ENCODE results near the gene TLX1.
"Not testable (repeated sequence)": the region's sequence is repeated elsewhere in the genome, so short reads cannot be mapped to it uniquely, and the experiment has no call there.

Gene TLX1

DNA sequence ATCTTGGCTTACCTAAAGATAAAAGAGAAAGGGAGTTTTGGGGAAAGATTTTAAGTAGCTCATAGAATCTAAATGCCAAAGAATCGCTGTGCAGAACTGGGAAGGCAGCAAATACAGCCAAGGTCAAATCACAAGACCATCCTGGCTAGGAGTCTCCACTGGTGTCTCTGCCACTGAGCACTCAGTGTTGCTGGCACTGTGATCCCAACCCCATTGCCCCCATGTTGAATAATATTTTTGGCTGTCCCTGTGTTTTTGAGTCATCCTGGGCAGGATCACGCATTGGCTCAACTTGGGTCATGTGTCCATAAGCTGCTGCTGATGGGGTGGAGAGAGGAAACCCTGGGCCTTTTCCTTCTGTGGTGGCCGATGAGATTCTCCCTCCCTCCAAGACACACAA, 21.2 kb downstream of the TLX1 start:
- DNase-seq (ENCODE audit: low spot score), result no peak

DNA sequence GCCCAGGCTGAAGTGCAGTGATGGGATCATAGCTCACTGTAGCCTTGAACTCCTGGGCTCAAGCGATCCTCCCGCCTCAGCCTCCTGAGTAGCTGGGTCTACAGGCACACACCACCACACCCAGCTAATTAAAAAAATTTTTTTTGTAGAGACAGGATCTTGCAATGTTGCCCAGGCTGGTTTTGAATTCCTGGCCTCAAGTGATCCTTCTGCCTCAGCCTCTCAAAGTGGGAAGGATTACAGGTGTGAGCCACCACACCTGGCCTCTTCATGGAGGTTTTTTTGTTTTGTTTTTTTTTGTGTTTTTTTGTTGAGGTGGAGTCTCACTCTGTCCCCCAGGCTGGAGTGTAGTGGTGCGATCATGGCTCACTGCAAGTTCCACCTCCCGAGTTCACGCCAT, 23.4 kb downstream of the TLX1 start:
- DNase-seq (ENCODE audit: low spot score), result not testable (repeated sequence)

DNA sequence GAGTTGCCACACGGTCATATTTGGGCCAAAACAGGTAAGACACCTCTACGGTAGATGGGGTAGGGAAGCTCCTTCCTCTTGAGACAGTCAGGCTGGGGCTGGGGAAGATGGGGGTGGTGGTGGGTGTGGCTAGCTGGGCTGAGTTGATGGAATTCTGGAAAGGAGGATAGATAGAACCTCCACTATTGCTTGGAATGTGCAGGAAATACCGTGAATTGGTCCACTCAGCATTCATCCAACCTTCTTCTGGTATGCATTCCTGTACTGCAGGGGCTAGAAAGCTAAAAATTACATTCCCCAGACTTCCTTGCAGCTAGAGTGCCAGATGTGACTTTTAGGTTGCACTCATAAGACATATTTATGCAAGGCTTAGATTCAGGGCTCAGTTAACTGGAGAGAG, 24.8 kb downstream of the TLX1 start:
- DNase-seq (ENCODE audit: low spot score), result no peak

DNA sequence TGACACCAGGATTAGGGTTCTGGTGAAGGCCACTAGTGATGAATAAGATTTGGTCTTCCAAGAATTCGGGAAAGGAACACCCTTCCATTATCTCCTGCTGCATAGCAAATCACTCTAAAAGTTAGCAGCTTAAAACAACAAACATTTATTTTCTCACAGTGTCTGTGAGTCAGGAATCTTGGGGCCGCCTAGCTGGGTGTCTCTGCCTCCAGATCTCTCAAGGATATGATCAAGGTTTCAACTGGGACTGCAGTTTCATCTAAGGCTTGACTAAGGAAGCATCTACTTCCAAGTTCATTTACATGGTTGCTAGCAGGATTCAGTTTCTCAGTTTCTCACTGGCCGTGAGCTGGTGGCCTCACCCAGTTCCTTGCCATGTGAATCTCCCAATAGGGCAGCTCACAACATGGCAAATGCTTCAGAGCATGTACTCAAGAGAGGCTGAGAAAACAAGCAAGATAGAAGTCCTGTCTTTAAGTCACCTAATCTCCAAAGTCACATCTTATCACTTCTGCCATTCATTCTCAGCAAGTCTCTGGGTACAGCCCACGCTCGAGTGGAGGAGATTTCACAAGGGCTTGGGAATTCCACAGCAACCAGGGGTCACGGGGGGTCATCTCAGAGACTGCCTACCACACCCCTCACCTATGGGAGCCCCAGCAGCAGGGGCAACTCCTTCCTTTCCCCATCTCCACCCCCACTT, 26.8 kb downstream of the TLX1 start:
- DNase-seq (ENCODE audit: low spot score), result no peak

DNA sequence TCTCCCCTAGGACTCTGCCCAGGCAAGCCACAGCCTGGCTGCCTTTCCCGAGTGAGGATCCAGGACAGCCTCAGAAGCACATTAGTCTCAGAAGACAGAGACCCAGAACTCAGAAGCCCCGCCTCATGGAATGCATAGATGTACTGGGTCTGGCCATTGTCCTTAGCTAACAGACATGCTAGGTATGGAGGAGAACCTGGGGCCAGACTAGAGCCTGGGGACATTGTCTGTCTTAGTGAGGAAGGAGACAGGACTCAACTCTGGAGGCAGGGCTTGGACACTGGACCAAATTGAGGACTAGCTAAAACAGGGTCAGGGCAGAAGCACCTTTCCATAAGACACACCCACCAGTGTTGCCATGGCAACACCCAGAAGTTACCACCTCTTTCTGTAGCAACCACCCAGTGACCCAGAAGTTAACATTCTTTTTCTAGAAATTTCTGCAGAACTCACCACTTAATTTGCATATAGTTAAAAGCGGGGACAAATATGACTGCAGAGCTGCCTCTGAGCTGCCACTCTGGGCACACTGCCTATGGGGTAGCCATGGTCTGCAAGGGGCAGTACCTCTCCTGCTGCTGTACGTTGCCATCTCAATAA, 27.5 kb downstream of the TLX1 start:
- no peak for DNase-seq (ENCODE audit: low spot score)

DNA sequence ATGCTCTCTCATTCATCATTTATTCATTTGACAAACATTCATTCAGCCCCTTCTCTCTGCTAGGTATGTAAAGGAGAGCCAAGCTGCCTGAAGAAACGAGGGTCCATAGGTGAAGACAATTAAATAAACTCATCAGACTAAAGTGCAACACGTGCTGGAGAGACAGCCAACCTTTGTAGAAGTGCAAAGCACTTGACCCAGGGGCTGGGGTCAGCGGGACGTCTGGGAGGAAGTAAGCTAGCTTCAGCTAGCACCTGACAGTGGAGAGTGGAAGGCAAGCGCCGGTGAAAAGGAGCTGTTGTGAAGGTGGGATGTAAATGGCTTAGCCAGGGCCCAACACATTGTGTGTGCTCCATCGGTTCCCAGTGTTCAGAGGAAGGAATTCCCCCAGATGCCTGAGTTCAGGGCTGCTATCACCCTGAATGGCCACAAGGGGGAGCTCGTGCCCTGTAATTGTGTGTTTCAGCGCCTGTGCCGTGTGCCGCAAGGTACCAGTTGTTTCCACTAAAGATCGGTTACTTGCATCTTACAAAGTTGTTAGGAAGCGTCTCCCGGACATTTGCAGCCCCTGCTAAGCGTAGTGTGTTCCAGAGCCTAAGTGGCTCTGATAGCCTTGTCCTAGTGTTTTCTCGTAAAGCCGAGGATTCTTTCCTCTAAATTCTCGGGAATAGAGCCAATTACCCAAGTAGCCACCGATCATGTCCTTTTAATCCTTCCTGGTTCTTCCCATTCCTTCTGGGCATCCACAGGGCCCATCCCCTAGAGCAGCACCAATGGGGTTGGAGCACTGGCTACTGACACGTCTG, 30.6 kb downstream of the TLX1 start:
- DNase-seq (ENCODE audit: low spot score), result peak; percentile 74

DNA sequence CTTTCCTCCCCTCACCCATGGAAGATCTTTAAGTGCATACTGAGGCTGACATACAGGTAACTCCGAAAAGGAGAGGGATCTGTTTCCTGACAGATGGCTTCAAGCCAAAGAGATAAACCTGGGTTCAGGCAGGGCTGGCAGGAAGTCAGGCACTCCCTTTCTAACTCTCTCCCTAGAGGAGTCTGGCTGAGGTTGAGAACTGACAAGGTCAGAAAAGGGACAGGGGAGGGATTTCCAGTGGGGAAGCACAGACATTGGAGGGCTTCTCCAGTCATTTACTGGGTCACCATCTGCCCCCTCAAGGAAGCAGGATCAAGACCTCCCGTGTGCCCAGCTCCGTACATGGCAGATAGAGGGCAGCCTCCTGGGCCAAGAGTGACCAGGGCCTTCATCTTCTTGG, 31.6 kb downstream of the TLX1 start:
- DNase-seq (ENCODE audit: low spot score), result no peak

DNA sequence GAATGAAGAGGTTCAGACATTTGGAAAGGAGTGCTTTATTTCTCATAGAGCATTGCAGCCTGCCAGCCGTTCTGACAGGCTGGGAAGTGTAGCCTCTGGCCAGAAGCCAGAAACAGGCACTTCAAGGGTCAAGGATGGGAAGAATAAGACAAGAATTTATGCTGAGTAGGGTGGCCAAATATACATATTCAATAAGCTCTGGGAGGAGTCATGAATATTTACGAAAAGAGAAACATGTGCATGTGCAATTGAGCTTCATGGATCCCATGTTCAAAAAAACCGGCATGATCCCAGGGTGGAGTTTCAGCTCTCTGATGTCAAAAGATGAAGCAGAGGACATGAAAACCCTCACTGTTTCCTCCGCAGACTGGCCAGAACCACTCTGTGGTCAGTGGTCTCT, 32.9 kb downstream of the TLX1 start:
- DNase-seq (ENCODE audit: low spot score), result no peak

DNA sequence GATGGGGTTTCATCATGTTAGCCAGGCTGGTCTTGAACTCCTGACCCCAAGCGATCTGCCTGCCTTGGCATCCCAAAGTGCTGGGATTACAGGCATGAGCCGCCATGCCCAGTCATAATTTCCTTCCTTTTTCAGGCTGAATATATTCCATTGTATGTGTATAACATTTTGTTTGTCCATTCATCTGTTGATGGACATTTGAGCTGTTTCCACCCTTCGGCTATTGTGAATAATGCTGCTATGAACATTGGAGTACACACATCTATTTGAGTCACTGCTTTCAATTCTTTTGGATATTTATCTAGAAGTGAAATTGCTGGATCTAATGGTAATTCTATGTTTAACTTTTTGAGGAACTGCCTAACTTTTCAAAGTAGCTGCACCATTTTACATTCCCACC, 34.6 kb downstream of the TLX1 start:
- DNase-seq (ENCODE audit: low spot score), result no peak

DNA sequence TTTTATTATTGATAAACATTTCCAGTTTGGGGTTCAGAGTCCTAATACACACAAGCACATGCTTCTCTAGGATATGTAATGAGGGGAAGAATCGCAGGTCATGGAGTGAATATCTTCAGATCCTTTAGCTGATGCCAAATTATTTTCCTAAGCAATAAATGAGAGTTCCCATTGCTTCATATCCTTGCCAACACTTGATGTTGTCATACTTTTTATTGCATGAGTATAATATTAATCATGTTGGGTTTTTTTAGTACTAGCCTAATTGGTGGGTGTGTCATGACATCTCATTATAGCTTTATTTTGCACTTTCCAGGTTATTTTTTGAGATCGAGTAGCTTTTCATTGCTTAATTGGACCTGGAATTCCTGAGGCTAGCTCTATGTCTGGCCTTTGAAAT, 35.3 kb downstream of the TLX1 start:
- DNase-seq (ENCODE audit: low spot score), result no peak

DNA sequence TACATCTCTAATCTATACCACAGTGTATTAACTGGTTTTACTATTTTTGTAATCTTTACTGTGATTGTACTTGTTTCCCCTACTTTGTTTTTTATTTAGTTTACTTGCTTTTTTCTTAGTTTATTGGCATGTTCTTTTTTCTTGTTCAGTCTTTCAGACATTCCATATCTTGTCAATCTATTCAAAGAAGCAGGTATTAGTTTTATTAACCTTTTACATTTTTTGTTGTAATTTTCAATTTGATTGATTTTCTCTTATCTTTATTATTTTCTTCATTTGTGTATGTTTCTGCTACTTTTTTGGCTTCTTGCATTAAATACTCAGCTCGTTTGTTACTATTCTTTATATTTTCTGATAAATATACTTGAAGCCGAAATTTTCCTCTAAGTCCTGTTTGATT, 41.6 kb downstream of the TLX1 start:
- DNase-seq (ENCODE audit: low spot score), result no peak

DNA sequence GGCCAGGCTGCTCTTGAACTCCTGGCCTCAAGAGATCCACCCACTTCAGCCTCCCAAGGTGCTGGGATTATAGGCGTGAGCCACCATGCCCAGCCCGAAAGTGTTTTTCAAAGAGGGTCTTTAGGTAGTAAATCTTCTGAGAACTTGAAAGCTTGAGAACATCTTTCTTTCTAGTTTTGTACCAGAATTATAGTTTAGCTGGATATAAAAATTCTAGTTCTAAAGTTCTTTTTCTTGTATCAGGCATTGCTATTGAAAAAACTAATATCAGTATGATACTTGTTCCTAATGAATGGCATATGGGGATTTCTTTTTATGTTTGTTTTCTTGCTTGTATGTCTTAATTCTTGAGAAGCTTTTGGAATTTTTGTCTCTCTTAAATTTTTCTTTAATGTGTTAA, 43.2 kb downstream of the TLX1 start:
- no peak for DNase-seq (ENCODE audit: low spot score)

DNA sequence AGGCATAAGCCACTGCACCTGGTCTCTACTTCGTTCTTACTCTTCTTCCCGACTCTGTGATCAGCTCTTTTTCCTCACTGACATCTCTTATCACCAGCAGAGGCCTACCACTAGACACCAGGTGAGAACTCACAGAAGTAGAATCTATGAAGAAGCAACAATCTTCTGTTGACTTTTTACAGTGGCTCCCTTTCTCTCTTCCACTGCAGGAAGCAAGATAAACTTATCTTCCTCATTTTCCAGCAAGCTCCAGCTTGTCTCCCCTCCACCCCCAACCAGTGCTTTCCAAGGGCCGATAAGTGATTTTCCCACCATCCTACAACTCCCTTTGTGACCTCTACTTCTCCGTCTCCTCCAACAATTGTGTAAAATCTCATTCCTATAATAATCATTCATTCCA, 45.5 kb downstream of the TLX1 start:
- no peak for DNase-seq (ENCODE audit: low spot score)

DNA sequence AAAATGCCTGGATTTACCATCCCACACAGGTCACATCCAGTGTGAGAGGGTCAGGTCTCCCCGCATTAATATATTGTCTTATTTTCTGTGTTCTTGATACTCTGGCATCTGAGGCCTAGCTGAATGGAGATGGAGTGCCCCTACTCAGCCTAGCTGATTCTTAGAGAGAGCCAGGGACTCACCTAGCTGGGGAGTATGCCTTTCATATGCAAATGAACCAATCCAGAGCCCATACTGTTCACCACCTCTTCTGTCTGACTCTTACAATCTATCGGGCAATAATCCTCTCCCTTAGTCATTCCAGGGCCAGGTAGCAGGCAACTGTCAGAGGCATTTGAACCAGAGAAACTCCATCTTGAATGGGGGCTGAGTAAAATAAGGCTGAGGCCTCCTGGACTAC, 51.8 kb downstream of the TLX1 start:
- DNase-seq (ENCODE audit: low spot score), result no peak

DNA sequence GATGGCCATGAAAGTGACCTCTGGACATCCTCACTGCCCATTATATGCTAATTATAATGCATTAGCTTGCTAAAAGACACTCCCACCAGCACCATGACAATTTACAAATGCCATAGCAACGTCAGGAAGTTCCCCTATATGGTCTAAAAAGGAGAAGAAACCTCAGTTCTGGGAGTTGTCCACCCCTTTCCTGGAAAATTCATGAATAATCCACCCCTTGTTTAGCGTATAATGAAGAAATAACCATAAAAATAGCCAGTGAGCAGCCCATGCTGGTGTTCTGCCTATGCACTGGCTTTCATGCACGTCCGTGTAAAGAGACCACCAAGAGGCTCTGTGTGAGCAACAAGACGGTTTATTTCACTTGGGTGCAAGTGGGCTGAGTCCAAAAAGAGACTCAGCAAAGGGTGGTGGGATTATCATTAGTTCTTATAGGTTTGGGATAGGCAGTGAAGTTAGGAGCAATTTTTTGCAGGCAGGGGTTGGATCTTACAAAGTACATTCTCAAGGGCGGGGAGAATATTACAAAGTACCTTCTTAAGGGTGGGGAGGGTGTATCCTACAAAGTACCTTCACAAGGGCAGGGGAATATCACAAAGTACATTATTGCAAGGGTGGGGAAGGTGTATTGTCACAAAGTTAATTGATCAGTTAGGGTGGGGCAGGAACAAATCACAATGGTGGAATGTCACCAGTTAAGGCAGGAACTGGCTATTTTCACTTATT, 52.5 kb downstream of the TLX1 start:
- no peak for DNase-seq (ENCODE audit: low spot score)

Data from SW480 (cell line).